Measurements from ENCODE around the gene KLK12.

Gene KLK12

GRCh38 chr19:50983625-50984292 lies 51.0 kb downstream of the KLK12 start, which contains the start of gene KLK7:
Gene KLK7 (minus strand): TSS chr19:50983917. CDS start chr19:50982399, 1,518 bp downstream.
- no peak for DNase-seq (ENCODE audit: low read depth in 2 of 2, low spot score in 1 of 2)

- no peak for DNase-seq (ENCODE audit: low read depth in 2 of 2, low spot score in 1 of 2)
Measured at GRCh38 chr19:50982186-50982585, 52.6 kb downstream of the KLK12 start.

GRCh38 chr19:50981587-50982146 lies 53.1 kb downstream of the KLK12 start:
- no peak for DNase-seq (ENCODE audit: low read depth in 2 of 2, low spot score in 1 of 2)

GRCh38 chr19:50980208-50980607 lies 54.6 kb downstream of the KLK12 start:
- no peak for DNase-seq (ENCODE audit: low read depth in 2 of 2, low spot score in 1 of 2)

GRCh38 chr19:50979758-50980157 lies 55.0 kb downstream of the KLK12 start:
- no peak for DNase-seq (ENCODE audit: low read depth in 2 of 2, low spot score in 1 of 2)
